Caki2 (cell line): ENCODE data around the gene ERBB4. TPM values are rescaled to one million over a fixed set of nuclear protein-coding genes. Genes with fewer than 3 reads are reported as not detected.
"Not testable (repeated sequence)": the region's sequence is repeated elsewhere in the genome, so short reads cannot be mapped to it uniquely, and the experiment has no call there.

ENCODE experiments used
- DNase-seq: peaks from one replicate; pipeline ENCODE4 v3.0.0-alpha.2; 2015; ENCODE audit warnings: low read depth
- in situ Hi-C: cut with HindIII; loops from 2 replicates; pipeline ENCODE4 v1.10.0; 2016; ENCODE audit warnings: low sequenced_read_pairs, low pct_unique_long_range_greater_than_20kb, mixed read lengths
- total RNA-seq: library from RNA; depleted of rRNA; stranded (reverse); fragments of >200 nt; shearing (Covaris generic); gene quantifications from 2 replicates; pipeline ENCODE4 v1.2.3, GENCODE V29; 2014; ENCODE audit warnings: low replicate concordance

Gene ERBB4
- total RNA-seq, 1 experiment from 2014 or later = 0.10 TPM

DNA sequence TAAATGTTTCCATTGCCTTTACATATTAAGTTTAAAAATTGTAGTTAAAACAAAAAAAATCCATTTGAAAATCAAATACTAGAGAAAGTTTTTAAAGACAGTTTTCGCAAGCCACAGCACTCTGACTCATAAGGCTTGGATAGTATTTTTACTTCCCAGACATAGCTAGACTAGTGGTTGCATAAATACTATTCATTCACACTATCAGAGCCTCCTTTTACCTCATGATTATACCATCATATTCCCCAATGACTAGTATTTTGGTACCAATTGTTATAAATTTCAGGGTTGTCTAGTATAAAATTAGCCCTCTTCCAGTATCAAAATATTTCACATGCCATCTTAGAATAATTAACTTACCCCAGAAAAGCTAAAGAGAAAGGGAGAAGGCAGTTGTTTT, 393.5 kb downstream of the ERBB4 start:
- no peak for DNase-seq
- in situ Hi-C loops = no loop called here

DNA sequence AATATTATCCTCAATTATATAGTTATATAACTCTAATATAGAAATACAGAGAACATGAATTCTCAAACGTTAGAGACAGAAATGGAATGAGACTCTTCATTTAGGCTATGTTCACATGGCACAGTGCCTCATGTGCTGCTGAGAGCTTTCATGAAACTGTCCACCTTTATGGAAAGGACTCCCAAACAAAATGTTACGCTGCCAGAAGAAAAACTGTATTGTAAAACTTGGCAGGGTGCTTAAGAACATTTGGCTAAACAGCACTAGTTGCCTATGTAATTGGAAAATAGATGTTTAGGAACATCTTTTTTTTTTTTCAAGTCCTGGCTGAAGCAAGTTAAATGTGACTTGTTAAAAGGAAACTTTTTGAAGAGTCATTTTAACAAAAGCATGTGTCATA, 396.0 kb downstream of the ERBB4 start:
- no peak for DNase-seq
- in situ Hi-C loops = no loop called here

DNA sequence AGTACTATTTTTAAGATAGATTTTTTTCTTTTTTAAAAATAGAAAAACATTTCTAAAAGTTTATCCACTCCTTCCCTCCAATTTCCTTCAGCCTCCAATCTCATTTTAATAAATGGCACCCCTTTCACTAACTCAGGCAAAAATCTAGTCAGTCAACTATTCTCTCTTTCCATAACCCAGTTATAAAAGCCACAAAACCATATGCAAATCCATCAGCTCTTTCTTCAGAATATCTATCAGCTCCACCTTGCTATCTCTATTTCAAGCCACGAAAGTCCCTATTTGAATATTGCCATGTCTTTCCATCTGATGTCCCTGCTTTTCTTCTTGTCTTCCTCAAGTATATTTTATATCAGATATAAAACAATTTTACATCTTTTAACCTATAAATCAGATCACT, 397.1 kb downstream of the ERBB4 start:
- no peak for DNase-seq
- in situ Hi-C loops = no loop called here

GRCh38 chr2:212136216-212136795, 402.3 kb downstream of the ERBB4 start:
- DNase-seq = no peak
- in situ Hi-C loops = no loop called here

- in situ Hi-C loops = no loop called here
- DNase-seq = no peak
Observed at GRCh38 chr2:212135739-212136138, 402.9 kb downstream of the ERBB4 start.

DNA sequence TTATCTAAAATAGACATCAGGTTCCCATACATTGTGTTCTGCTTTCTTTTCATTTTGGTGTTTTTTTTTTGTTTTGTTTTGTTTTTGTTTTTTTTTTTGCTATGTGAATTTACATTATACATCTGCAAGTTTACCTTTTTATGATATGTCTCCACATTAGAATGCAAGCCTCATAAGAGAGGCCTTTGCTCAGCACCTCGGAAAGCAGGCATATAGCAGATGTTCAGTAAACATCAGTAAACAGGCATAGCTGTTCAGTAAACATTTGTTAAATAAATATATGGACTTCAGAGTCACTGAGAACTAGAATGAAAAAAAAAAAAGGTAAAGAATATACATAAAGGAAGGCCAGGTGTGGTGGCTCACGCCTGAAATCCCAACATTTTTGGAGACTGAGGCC, 405.3 kb downstream of the ERBB4 start:
- DNase-seq = no peak
- in situ Hi-C loops = no loop called here

- no peak for DNase-seq
- in situ Hi-C loops = no loop called here
Observed at GRCh38 chr2:212124598-212124997, 414.0 kb downstream of the ERBB4 start.

- in situ Hi-C loops = no loop called here
Observed at GRCh38 chr2:212119591-212119990, 419.0 kb downstream of the ERBB4 start.

DNA sequence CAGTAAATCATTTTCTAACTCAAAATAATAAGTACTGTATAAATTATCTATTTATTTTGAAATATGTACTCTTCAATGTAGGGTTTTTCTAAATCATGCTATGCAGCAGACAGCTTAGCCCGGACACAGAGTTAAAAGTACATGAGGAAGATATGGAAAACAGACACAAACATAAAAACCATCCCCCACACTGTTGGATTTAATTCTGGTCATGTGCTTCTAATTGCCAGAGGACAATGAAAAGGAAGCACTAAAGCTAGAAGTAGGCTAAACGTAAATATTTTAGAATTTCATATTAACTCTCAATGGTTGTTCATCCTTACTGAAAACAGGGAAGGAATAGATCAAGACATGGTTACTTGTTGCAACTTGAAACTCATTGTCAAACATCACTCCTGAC, 420.7 kb downstream of the ERBB4 start:
- no peak for DNase-seq
- in situ Hi-C loops = no loop called here

More at GRCh38 chr2:212119591-212119990, 419.0 kb downstream of the ERBB4 start:
- DNase-seq = no peak

DNA sequence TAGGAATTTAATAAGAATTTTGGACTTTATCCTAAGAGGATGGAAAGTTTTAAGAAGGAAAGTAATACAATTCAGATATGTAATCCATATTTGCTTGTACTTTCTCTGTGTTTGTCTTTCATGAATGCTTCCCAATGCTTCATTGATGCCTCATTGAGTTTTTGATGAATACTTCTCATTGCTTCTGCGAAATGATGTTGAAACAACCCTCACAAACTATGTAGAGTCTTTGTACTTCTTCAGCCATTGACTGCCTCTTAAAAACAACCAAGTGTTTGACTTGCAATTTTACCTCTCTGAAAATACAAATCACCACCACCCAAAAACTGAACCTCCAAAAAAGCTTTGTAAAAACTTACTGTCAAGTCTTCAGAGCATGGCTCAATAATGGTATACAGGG, 424.1 kb downstream of the ERBB4 start:
- in situ Hi-C loops = no loop called here
- DNase-seq = no peak

DNA sequence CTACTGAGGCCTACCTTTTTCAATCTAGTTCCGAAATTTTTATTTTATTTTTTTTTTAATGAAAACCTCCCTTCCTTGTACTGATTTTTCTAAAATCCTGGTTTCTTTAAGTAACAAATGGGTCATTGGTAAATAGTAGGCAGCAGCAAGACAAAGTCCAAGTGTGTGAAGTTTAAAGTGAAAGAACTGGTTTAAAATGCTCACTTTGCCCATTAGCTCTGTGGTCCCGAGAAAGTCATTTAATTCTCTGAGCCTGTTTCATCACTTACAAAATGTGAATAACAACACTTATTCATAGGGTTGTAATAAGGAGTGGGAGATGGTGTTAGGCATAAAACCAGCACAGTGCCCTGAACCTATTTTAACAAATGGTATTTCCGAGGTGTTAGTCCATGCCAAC, 426.2 kb downstream of the ERBB4 start:
- in situ Hi-C loops = no loop called here
- DNase-seq = no peak

GRCh38 chr2:212109792-212110680, 428.6 kb downstream of the ERBB4 start:
- in situ Hi-C loops = no loop called here

GRCh38 chr2:212109217-212109616, 429.4 kb downstream of the ERBB4 start:
- no peak for DNase-seq
- in situ Hi-C loops = no loop called here

More at GRCh38 chr2:212109792-212110680, 428.6 kb downstream of the ERBB4 start:
- DNase-seq = no peak

DNA sequence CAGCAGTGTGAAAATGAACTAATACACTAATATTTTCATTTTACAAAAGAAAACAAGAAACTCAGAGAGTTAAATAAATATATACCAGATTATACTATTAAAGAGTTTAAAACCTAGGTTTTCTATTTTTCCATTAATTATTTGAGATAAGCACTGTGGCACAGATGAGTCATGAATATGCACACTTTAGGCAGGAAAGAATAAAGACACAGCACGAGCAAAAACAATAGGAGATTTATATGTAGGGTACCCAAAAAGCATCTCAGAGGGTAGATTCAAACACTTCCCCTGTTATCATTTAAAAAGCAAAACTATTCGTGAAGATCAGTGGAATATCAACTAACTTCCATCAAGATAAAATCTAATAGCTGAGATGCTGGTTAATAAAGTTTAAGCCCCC, 430.6 kb downstream of the ERBB4 start:
- DNase-seq = no peak
- in situ Hi-C loops = no loop called here

DNA sequence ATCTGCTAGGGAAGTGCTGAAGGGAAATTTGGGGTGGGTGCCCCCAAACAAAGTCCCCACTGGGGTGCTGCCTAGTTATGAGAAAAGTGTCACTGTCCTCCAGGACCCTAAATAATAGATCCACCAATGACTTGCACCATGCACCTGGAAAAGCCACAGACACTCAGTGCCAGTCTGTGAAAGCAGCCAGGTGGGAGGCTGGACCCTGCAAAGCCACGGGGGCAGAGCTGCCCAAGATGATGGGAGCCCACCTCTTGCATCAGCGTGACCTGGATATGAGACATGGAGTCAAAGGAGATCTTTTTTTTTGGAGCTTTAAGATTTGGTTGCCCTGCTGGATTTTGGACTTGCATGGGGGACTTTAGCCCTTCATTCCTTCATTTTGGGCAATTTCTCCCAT, 431.6 kb downstream of the ERBB4 start:
- DNase-seq = no peak
- in situ Hi-C loops = no loop called here

- DNase-seq, in situ Hi-C loops: not testable (repeated sequence)
Observed at GRCh38 chr2:212106536-212106935, 432.1 kb downstream of the ERBB4 start.

DNA sequence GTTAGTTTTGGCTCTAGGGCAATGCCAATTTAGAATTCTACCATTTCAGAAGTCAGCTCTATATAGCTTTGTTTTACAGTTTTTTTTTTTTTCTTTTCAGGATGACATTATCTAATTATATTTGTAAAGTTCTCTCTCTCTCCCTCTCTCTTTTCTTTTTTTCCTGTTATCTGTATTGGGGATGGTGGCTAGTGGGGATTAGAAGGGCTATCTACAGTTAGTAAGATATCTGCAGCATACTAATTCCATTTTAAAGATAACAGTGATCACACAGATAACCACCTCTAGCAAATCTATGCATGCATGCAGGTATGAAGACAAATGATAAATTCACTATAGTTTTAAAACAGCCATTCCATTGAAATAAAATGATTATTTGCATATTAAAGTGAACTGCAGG, 438.9 kb downstream of the ERBB4 start:
- in situ Hi-C loops = no loop called here
- DNase-seq = no peak

DNA sequence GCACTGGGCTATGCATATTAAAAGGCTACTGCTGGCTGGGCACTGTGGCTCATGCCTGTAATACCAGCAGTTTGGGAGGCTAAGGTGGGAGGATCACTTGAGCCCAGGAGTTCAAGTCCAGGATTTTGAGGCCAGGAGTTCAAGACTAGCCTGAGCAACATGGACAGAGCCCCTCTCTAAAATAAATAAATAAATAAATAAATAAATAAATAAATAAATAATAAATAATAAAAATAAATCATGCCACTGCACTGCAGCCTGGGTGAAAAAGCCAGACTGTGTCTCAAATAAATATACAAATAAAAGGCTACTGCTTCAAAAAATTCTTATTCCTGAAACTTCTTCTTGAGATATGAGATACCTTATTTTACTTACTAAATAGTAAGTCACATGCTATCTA, 439.6 kb downstream of the ERBB4 start:
- no peak for DNase-seq
- in situ Hi-C loops = no loop called here

- in situ Hi-C loops = no loop called here
Observed at GRCh38 chr2:212097001-212097400, 441.6 kb downstream of the ERBB4 start.

DNA sequence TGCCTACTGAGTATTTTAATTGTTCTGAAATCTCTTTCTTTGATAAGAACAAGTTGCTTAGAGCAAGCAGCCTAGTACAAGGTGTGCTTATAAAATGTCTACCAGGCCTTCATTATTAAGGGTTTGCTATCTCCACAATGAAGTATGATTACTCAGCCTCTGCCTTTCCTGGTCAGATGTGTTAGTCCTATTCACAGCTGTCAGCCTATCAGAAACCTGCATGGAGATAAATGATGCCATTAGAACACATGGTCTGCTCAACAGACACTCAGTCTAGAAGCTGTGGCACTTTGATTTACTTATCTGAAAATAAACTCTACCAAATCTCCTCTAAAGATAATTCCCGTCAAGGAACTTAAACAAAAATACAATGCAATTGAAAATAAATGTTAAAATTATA, 448.7 kb downstream of the ERBB4 start:
- DNase-seq = no peak
- in situ Hi-C loops = no loop called here

More at GRCh38 chr2:212097001-212097400, 441.6 kb downstream of the ERBB4 start:
- no peak for DNase-seq
